HepG2 (cell line): ENCODE data around the gene SLC9C2. TPM values are rescaled to one million over a fixed set of nuclear protein-coding genes. Genes with fewer than 3 reads are reported as not detected.

ENCODE experiments used
- AKAP8 ChIP-seq: sonication (generic); formaldehyde crosslinking; IDR thresholded peaks from 2 replicates; pipeline ENCODE4 v1.5.1; 2020; ENCODE audit warnings: mild to moderate bottlenecking, missing genetic modification reagents
- BCL6 ChIP-seq: IDR thresholded peaks from 2 replicates; pipeline ENCODE4 v1.6.1; 2016; ENCODE audit warnings: missing genetic modification reagents, missing compliant biosample characterization
- GFI1 ChIP-seq: sonication (generic); formaldehyde crosslinking; IDR thresholded peaks from 2 replicates; pipeline ENCODE4 v1.5.0; 2020; ENCODE audit warnings: missing genetic modification reagents, mild to moderate bottlenecking, borderline replicate concordance
- KLF11 ChIP-seq: IDR thresholded peaks from 2 replicates; pipeline ENCODE4 v1.6.1; 2016; ENCODE audit warnings: missing compliant biosample characterization
- MED8 ChIP-seq: sonication (generic); formaldehyde crosslinking; IDR thresholded peaks from 2 replicates; pipeline ENCODE4 v1.8.1; 2023; ENCODE audit warnings: mild to moderate bottlenecking, missing genetic modification reagents; ENCODE audit not compliant: insufficient replicate concordance
- MEIS1 ChIP-seq: sonication (generic); formaldehyde crosslinking; IDR thresholded peaks from 2 replicates; pipeline ENCODE4 v1.9.0; 2021; ENCODE audit warnings: mild to moderate bottlenecking, missing genetic modification reagents, moderate library complexity, borderline replicate concordance
- MIER2 ChIP-seq: IDR thresholded peaks from 2 replicates; pipeline ENCODE4 v1.6.1; 2016; ENCODE audit warnings: missing biosample characterization, missing genetic modification reagents
- NBN ChIP-seq: fragments of 450-650 bp; conservative IDR thresholded peaks from 2 replicates; pipeline ENCODE4 v1.6.1; 2017
- NCOA2 ChIP-seq: sonication (generic); formaldehyde crosslinking; IDR thresholded peaks from 2 replicates; pipeline ENCODE4 v1.8.0; 2022; ENCODE audit warnings: inconsistent platforms
- PHB2 ChIP-seq: fragments of 450-650 bp; IDR thresholded peaks from 2 replicates; pipeline ENCODE4 v1.6.1; 2018; ENCODE audit not compliant: partially characterized antibody
- RAD21 ChIP-seq: fragments of 450-650 bp; formaldehyde crosslinking; IDR thresholded peaks from 2 replicates; pipeline ENCODE4 v1.5.0; 2020; ENCODE audit warnings: mild to moderate bottlenecking
- RBFOX2 ChIP-seq: fragments of 200-400 bp; formaldehyde crosslinking; IDR thresholded peaks from 2 replicates; pipeline ENCODE4 v1.6.1; 2017; ENCODE audit warnings: low read depth, mild to moderate bottlenecking, low read length
- REPIN1 ChIP-seq: sonication (generic); formaldehyde crosslinking; IDR thresholded peaks from 2 replicates; pipeline ENCODE4 v1.8.0; 2022; ENCODE audit warnings: missing genetic modification reagents, low read depth, mild to moderate bottlenecking, borderline replicate concordance
- RORA ChIP-seq: sonication (generic); formaldehyde crosslinking; IDR thresholded peaks from 2 replicates; pipeline ENCODE4 v1.5.0; 2020; ENCODE audit warnings: mild to moderate bottlenecking, missing genetic modification reagents, moderate library complexity
- SAFB2 ChIP-seq: sonication (generic); formaldehyde crosslinking; IDR thresholded peaks from 2 replicates; pipeline ENCODE4 v1.5.1; 2020; ENCODE audit warnings: missing genetic modification reagents, low read depth, mild to moderate bottlenecking, borderline replicate concordance
- SMAD3 ChIP-seq: sonication (generic); formaldehyde crosslinking; IDR thresholded peaks from 2 replicates; pipeline ENCODE4 v1.4.0; 2020; ENCODE audit warnings: missing genetic modification reagents
- SP5 ChIP-seq: IDR thresholded peaks from 2 replicates; pipeline ENCODE4 v1.6.1; 2016; ENCODE audit warnings: low read depth, borderline replicate concordance
- TAF15 ChIP-seq: fragments of 200-400 bp; formaldehyde crosslinking; IDR thresholded peaks from one replicate; pipeline ENCODE4 v1.6.1; 2018; ENCODE audit warnings: mild to moderate bottlenecking, low read depth, low read length; ENCODE audit not compliant: poor library complexity, severe bottlenecking
- TCF12 ChIP-seq, 2 experiments: fragments of 450-650 bp in 1 of 2; sonication (generic) in 1 of 2; formaldehyde crosslinking in 1 of 2; IDR thresholded peaks; 2 replicates each; pipeline versions ENCODE4 v1.6.1 to v1.8.0; 2017 to 2022; ENCODE audit warnings: antibody characterized with exemption in 1 of 2, mild to moderate bottlenecking in 1 of 2, missing genetic modification reagents in 1 of 2, moderate library complexity in 1 of 2
- TGIF2 ChIP-seq: IDR thresholded peaks from 2 replicates; pipeline ENCODE4 v1.6.1; 2016; ENCODE audit warnings: control low read depth, missing compliant biosample characterization
- TMF1 ChIP-seq: sonication (generic); formaldehyde crosslinking; IDR thresholded peaks from 2 replicates; pipeline ENCODE4 v1.8.1; 2022; ENCODE audit warnings: low read depth, missing genetic modification reagents
- ZKSCAN8 ChIP-seq: IDR thresholded peaks from 2 replicates; pipeline ENCODE4 v1.6.1; 2016; ENCODE audit warnings: borderline replicate concordance, missing genetic modification reagents, missing compliant biosample characterization
- ZMAT3 ChIP-seq: sonication (generic); formaldehyde crosslinking; conservative IDR thresholded peaks from 2 replicates; pipeline ENCODE4 v1.7.0; 2021; ENCODE audit warnings: missing genetic modification reagents
- ZMYM3 ChIP-seq: sonication (generic); formaldehyde crosslinking; IDR thresholded peaks from 2 replicates; pipeline ENCODE4 v1.5.1; 2020; ENCODE audit warnings: mild to moderate bottlenecking, missing genetic modification reagents
- ZNF235 ChIP-seq: sonication (generic); formaldehyde crosslinking; IDR thresholded peaks from 2 replicates; pipeline ENCODE4 v1.8.1; 2023; ENCODE audit warnings: mild to moderate bottlenecking, missing genetic modification reagents, borderline replicate concordance
- ZNF264 ChIP-seq: sonication (generic); formaldehyde crosslinking; IDR thresholded peaks from 2 replicates; pipeline ENCODE4 v1.4.0; 2020; ENCODE audit warnings: missing genetic modification reagents
- ZNF615 ChIP-seq: sonication (generic); formaldehyde crosslinking; IDR thresholded peaks from 2 replicates; pipeline ENCODE4 v1.5.0; 2020; ENCODE audit warnings: mild to moderate bottlenecking, missing genetic modification reagents, borderline replicate concordance
- ZNF7 ChIP-seq: IDR thresholded peaks from 2 replicates; pipeline ENCODE4 v1.6.1; 2016; ENCODE audit warnings: missing biosample characterization, missing genetic modification reagents
- ZNF749 ChIP-seq: sonication (generic); formaldehyde crosslinking; IDR thresholded peaks from 2 replicates; pipeline ENCODE4 v1.8.0; 2022; ENCODE audit warnings: mild to moderate bottlenecking, missing genetic modification reagents, moderate library complexity, borderline replicate concordance
- ZNF83 ChIP-seq: sonication (generic); formaldehyde crosslinking; IDR thresholded peaks from 2 replicates; pipeline ENCODE4 v1.4.0; 2020; ENCODE audit warnings: missing genetic modification reagents, mild to moderate bottlenecking, borderline replicate concordance
- polyA plus RNA-seq, 8 experiments: library from polyadenylated mRNA; depleted of rRNA in 3 of 8; stranded (reverse) in 7 of 8; unstranded in 1 of 8; fragments of >200 nt; fragmentation: Illumina TruSeq in 4 of 8; extraction: Trizol in 4 of 8; gene quantifications; 2 replicates each; pipeline versions ENCODE4 v1.2.1 to v1.2.3, GENCODE V29; 2011 to 2016; ENCODE audit warnings: low read depth in 4 of 8, missing spikeins in 1 of 8, mixed read lengths in 1 of 8; ENCODE audit not compliant: insufficient read depth in 1 of 8
- total RNA-seq, 5 experiments: library from RNA; depleted of rRNA; stranded (reverse); fragments of >200 nt; fragmentation: Illumina TruSeq; extraction: Trizol; gene quantifications; 2 replicates each; pipeline ENCODE4 v1.2.3, GENCODE V29; 2016; ENCODE audit warnings: low read depth in 1 of 5
- TF ChIP-seq, protein P1 (sequence below): sonication (generic); formaldehyde crosslinking; IDR thresholded peaks from 2 replicates; pipeline ENCODE4 v1.8.0; 2023; ENCODE audit warnings: mild to moderate bottlenecking, missing genetic modification reagents
- TF ChIP-seq, protein P2 (sequence below): IDR thresholded peaks from 2 replicates; pipeline ENCODE4 v1.6.1; 2012; ENCODE audit warnings: low read depth, low read length, improper control_type of control experiment

Gene SLC9C2
- total and polyA plus RNA-seq, 2 of the 13 experiments (the other 11 are each of a cell fraction or from before 2014, with no cell fraction given): 0.03 TPM; not detected in 1

DNA sequence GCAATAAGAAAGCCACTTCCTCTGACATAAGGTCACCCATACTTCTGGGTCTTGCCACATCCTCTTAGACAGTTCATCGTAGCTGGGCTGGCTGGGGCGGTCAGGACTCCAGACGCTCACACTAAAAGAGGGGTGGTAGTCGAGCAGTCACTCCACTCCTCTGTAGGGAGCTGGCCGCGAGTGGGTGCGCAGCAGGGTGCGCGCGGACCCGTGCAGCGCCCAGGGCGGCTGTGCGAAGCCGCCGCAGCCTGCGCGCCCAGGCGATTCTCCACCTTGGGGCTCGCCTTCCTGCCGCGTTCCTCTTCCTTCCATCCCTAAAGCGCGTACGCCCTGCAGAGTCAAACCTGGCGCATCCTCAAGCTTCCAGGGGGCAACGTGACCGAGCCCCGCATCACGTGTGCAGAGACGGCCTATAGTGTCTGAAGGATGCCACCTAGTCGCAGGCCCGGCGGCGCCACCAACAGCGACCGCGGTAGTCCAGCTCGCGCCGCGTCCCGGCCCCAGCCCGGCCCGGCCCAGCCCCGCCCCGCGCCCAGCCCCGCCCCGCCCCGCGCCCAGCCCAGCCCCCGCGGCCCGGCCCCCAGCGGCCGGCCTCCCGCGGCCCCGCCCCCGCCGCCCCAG is 126.1 kb downstream of the SLC9C2 start (continued):
- TF ChIP-seq NBN (no peak), SMAD3 (CRISPR knock-in tag) (no peak), BCL6 (CRISPR knock-in tag) (0 out of 2 replicates have a peak, but pooled peaks have one; percentile 2), ZMAT3 (CRISPR knock-in tag) (no peak), ZKSCAN8 (CRISPR knock-in tag) (no peak), RORA (CRISPR knock-in tag) (no peak), ZNF615 (CRISPR knock-in tag) (no peak), RAD21 (CRISPR knock-in tag) (no peak), ZNF7 (no peak), ZNF264 (0 out of 2 replicates have a peak, but pooled peaks have one; percentile 26), MED8 (CRISPR knock-in tag) (no peak), SAFB2 (CRISPR knock-in tag) (no peak), ZNF83 (CRISPR knock-in tag) (no peak), TMF1 (CRISPR knock-in tag) (no peak), ZNF235 (CRISPR knock-in tag) (no peak), ZMYM3 (no peak), TCF12 (IDR thresholded peaks at IDR 0.05) (no peak), TCF12 (CRISPR knock-in tag; IDR thresholded peaks at IDR 0.05) (0 out of 2 replicates have a peak, but pooled peaks have one; percentile 5), MIER2 (CRISPR knock-in tag) (no peak), REPIN1 (no peak; the same call in 1 of the 2 replicates), KLF11 (CRISPR knock-in tag) (no peak), RBFOX2 (no peak), PHB2 (no peak), GFI1 (no peak), ZNF749 (CRISPR knock-in tag) (no peak), SP5 (CRISPR knock-in tag) (no peak), MEIS1 (CRISPR knock-in tag) (no peak), NCOA2 (no peak), TAF15 (no peak), TGIF2 (CRISPR knock-in tag) (0 out of 2 replicates have a peak, but pooled peaks have one; percentile 39), AKAP8 (CRISPR knock-in tag) (no peak)
- TF ChIP-seq, protein P1, sequence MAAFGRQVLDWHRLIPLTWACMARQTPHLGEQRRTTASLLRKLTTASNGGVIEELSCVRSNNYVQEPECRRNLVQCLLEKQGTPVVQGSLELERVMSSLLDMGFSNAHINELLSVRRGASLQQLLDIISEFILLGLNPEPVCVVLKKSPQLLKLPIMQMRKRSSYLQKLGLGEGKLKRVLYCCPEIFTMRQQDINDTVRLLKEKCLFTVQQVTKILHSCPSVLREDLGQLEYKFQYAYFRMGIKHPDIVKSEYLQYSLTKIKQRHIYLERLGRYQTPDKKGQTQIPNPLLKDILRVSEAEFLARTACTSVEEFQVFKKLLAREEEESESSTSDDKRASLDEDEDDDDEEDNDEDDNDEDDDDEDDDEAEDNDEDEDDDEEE: no peak
- TF ChIP-seq, protein P2, sequence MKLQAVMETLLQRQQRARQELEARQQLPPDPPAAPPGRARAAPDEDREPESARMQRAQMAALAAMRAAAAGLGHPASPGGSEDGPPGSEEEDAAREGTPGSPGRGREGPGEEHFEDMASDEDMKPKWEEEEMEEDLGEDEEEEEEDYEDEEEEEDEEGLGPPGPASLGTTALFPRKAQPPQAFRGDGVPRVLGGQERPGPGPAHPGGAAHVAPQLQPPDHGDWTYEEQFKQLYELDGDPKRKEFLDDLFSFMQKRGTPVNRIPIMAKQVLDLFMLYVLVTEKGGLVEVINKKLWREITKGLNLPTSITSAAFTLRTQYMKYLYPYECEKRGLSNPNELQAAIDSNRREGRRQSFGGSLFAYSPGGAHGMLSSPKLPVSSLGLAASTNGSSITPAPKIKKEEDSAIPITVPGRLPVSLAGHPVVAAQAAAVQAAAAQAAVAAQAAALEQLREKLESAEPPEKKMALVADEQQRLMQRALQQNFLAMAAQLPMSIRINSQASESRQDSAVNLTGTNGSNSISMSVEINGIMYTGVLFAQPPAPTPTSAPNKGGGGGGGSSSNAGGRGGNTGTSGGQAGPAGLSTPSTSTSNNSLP: no peak
